NB4 (cell line): ENCODE results near the gene SMIM44.

ENCODE experiments used
- POLR2A ChIP-seq: IDR thresholded peaks from 2 replicates; pipeline ENCODE4 v1.6.1; 2011; ENCODE audit warnings: mild to moderate bottlenecking; ENCODE audit not compliant: insufficient read length; ENCODE audit errors: extremely low read depth
- TF ChIP-seq, protein P1 (sequence below): IDR thresholded peaks from one replicate; pipeline ENCODE4 v1.5.1; 2012; ENCODE audit warnings: low read depth, low read length
- TF ChIP-seq, protein P2 (sequence below): IDR thresholded peaks from 2 replicates; pipeline ENCODE4 v1.6.1; 2011; ENCODE audit warnings: low read depth, low read length

DNA sequence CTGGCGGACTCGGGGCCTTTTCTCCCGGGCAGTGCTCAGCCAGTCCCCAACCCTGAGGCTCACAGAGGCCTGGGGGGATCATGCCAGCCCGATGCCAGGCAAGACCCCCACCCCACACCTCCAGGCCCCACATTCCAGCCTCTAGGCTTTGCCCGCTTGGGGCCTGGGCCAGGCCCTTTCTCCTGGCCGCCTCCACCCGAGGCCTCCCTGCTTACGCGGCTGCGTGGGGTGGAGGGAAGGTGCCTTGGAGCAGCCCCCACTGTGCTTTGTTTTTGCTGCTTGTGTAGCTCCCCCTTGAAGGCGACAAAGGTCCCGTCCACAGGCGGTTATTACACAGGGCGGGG is 41.3 kb downstream of the SMIM44 start:
- TF ChIP-seq, protein P1, sequence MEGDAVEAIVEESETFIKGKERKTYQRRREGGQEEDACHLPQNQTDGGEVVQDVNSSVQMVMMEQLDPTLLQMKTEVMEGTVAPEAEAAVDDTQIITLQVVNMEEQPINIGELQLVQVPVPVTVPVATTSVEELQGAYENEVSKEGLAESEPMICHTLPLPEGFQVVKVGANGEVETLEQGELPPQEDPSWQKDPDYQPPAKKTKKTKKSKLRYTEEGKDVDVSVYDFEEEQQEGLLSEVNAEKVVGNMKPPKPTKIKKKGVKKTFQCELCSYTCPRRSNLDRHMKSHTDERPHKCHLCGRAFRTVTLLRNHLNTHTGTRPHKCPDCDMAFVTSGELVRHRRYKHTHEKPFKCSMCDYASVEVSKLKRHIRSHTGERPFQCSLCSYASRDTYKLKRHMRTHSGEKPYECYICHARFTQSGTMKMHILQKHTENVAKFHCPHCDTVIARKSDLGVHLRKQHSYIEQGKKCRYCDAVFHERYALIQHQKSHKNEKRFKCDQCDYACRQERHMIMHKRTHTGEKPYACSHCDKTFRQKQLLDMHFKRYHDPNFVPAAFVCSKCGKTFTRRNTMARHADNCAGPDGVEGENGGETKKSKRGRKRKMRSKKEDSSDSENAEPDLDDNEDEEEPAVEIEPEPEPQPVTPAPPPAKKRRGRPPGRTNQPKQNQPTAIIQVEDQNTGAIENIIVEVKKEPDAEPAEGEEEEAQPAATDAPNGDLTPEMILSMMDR, result no peak
- TF ChIP-seq POLR2A, result no peak
- TF ChIP-seq, protein P2, sequence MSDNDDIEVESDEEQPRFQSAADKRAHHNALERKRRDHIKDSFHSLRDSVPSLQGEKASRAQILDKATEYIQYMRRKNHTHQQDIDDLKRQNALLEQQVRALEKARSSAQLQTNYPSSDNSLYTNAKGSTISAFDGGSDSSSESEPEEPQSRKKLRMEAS, result no peak
